HepG2 (cell line): ENCODE data around the gene UTP11. TPM values are rescaled to one million over a fixed set of nuclear protein-coding genes. Genes with fewer than 3 reads are reported as not detected.

Experiments used
- ATAC-seq: fragments of 200-7000 bp; cut with Tn5 transposase; 3 replicates; pipeline ENCODE4 v1.9.1; 2020; ENCODE audit warnings: mild to moderate bottlenecking, moderate library complexity
- BruUV-seq: library from RNA; stranded (reverse); fragments of 400-500 nt; replicated peaks from 2 replicates; lab custom pipeline; 2021; lab: Mats Ljungman, UMichigan
- CTCF ChIA-PET: fragments of 300-600 bp; formaldehyde crosslinking; extraction: SDS; loops from one replicate; lab custom pipeline; 2021; ENCODE audit warnings: low total read pairs, inconsistent platforms, low intra/inter-chr PET ratio; lab: Yijun Ruan, JAX
- POLR2A ChIA-PET: fragments of 350-600 bp; sonication (Branson Sonifier 250); formaldehyde crosslinking; loops from one replicate; lab custom pipeline; 2020; ENCODE audit warnings: antibody characterized with exemption, inconsistent platforms; lab: Yijun Ruan, JAX
- DNase-seq: peaks from one replicate; pipeline ENCODE4 v3.0.0-alpha.2; 2015; ENCODE audit warnings: low spot score
- FAIRE-seq: peaks from 3 replicates; lab custom pipeline; 2011; peaks lifted over from hg19 to GRCh38; lab: Jason Lieb, UNC
- H2AFZ ChIP-seq: one replicate; pipeline ENCODE4 v1.6.1; 2011; ENCODE audit warnings: low read length, inconsistent platforms
- H3K27ac ChIP-seq: fragments of 300-600 bp; 3 replicates; pipeline ENCODE4 v1.8.0; 2011; ENCODE audit warnings: mixed run types, mild to moderate bottlenecking, mixed read lengths, low read length, inconsistent platforms; ENCODE audit not compliant: insufficient read depth; ENCODE audit errors: extremely low read length
- H3K27me3 ChIP-seq, 2 experiments: fragments of 200-600 bp in 1 of 2; 2 replicates in 1 of 2; 3 replicates in 1 of 2; pipeline versions ENCODE4 v1.6.0 to v1.8.0; 2011; ENCODE audit warnings: low read length in 2 of 2, mild to moderate bottlenecking in 2 of 2, moderate library complexity in 2 of 2, inconsistent platforms in 1 of 2; ENCODE audit not compliant: insufficient read depth in 2 of 2, control insufficient read depth in 1 of 2
- H3K36me3 ChIP-seq, 2 experiments: fragments of 200-600 bp in 1 of 2; replicated peaks in 1 of 2; 2 replicates in 1 of 2; 3 replicates in 1 of 2; pipeline versions ENCODE4 v1.5.1 to v1.8.0; 2011; ENCODE audit warnings: low read length in 2 of 2, inconsistent platforms in 1 of 2; ENCODE audit not compliant: insufficient read depth in 2 of 2, control insufficient read depth in 1 of 2
- H3K4me1 ChIP-seq: 2 replicates; pipeline ENCODE4 v1.5.1; 2012; ENCODE audit warnings: low read length, inconsistent platforms; ENCODE audit not compliant: insufficient read depth
- H3K4me2 ChIP-seq: 2 replicates; pipeline ENCODE4 v1.6.0; 2011; ENCODE audit warnings: low read depth, low read length, inconsistent platforms
- H3K4me3 ChIP-seq, 3 experiments: fragments of 200-600 bp in 1 of 3; sonication (generic), shearing (Covaris generic) in 1 of 3; replicated peaks in 1 of 3; 2 replicates each; pipeline ENCODE4 v1.5.1; 2011 to 2016; ENCODE audit warnings: low read length in 3 of 3, inconsistent platforms in 2 of 3, low read depth in 2 of 3, mild to moderate bottlenecking in 2 of 3, control low read depth in 1 of 3, mixed read lengths in 1 of 3; ENCODE audit not compliant: insufficient read depth in 1 of 3
- H3K79me2 ChIP-seq: one replicate; pipeline ENCODE4 v1.6.1; 2011; ENCODE audit warnings: low read length, inconsistent platforms; ENCODE audit not compliant: insufficient read depth
- H3K9ac ChIP-seq: 2 replicates; pipeline ENCODE4 v1.6.0; 2011; ENCODE audit warnings: mild to moderate bottlenecking, low read depth, low read length, inconsistent platforms; ENCODE audit not compliant: insufficient read depth
- H3K9me3 ChIP-seq: 2 replicates; pipeline ENCODE4 v1.5.1; 2012; ENCODE audit warnings: mild to moderate bottlenecking, low read length
- H4K20me1 ChIP-seq: 2 replicates; pipeline ENCODE4 v1.6.0; 2011; ENCODE audit warnings: inconsistent platforms, mild to moderate bottlenecking, low read length, moderate library complexity; ENCODE audit not compliant: insufficient read depth
- CHD2 ChIP-seq: IDR thresholded peaks from 2 replicates; pipeline ENCODE4 v1.6.1; 2011; ENCODE audit warnings: low read depth, low read length, improper control_type of control experiment
- NFKBIZ ChIP-seq: IDR thresholded peaks from 2 replicates; pipeline ENCODE4 v1.6.1; 2018; ENCODE audit warnings: missing genetic modification reagents, missing compliant biosample characterization
- PHF5A ChIP-seq: IDR thresholded peaks from one replicate; pipeline ENCODE4 v1.6.1; 2018; ENCODE audit warnings: low read depth, missing genetic modification reagents; ENCODE audit not compliant: unreplicated experiment
- RARG ChIP-seq: sonication (generic); formaldehyde crosslinking; IDR thresholded peaks from 2 replicates; pipeline ENCODE4 v1.4.0; 2020; ENCODE audit warnings: low read depth, mild to moderate bottlenecking, missing genetic modification reagents
- TARDBP ChIP-seq: sonication (generic); formaldehyde crosslinking; IDR thresholded peaks from 2 replicates; pipeline ENCODE4 v1.8.0; 2022; ENCODE audit warnings: mild to moderate bottlenecking, missing genetic modification reagents
- ZBTB43 ChIP-seq: sonication (generic); formaldehyde crosslinking; conservative IDR thresholded peaks from 2 replicates; pipeline ENCODE4 v1.4.0; 2020; ENCODE audit warnings: missing genetic modification reagents
- ZBTB8A ChIP-seq: sonication (generic); formaldehyde crosslinking; IDR thresholded peaks from 2 replicates; pipeline ENCODE4 v1.4.0; 2020; ENCODE audit warnings: mild to moderate bottlenecking, low read depth, missing genetic modification reagents, borderline replicate concordance
- ZNF20 ChIP-seq: sonication (generic); formaldehyde crosslinking; IDR thresholded peaks from 2 replicates; pipeline ENCODE4 v1.4.0; 2020; ENCODE audit warnings: mild to moderate bottlenecking, moderate library complexity, missing genetic modification reagents
- ZNF703 ChIP-seq: sonication (generic); formaldehyde crosslinking; IDR thresholded peaks from 2 replicates; pipeline ENCODE4 v1.5.1; 2020; ENCODE audit warnings: missing genetic modification reagents, mild to moderate bottlenecking, moderate library complexity, borderline replicate concordance
- WGBS: methylation state at CpG from one replicate; pipeline ENCODE4 v1.1.6; 2017; ENCODE audit warnings: low lambda C conversion rate; 5-methylcytosine and 5-hydroxymethylcytosine counted together
- in situ Hi-C: cut with HindIII; loops from 2 replicates; pipeline ENCODE4 v1.10.0; 2017; ENCODE audit warnings: low pct_unique_long_range_greater_than_20kb; ENCODE audit not compliant: extremely low pct_ligation_motif_present
- intact Hi-C: fragments of 100-400 bp; cut with micrococcal nuclease; formaldehyde crosslinking; loops from one replicate; pipeline ENCODE4 v1.10.0; 2022; ENCODE audit not compliant: unreplicated experiment
- polyA plus RNA-seq, 8 experiments: library from polyadenylated mRNA; depleted of rRNA in 3 of 8; stranded (reverse) in 7 of 8; unstranded in 1 of 8; fragments of >200 nt; fragmentation: Illumina TruSeq in 4 of 8; extraction: Trizol in 4 of 8; gene quantifications; 2 replicates each; pipeline versions ENCODE4 v1.2.1 to v1.2.3, GENCODE V29; 2011 to 2016; ENCODE audit warnings: low read depth in 4 of 8, missing spikeins in 1 of 8, mixed read lengths in 1 of 8; ENCODE audit not compliant: insufficient read depth in 1 of 8
- total RNA-seq, 5 experiments: library from RNA; depleted of rRNA; stranded (reverse); fragments of >200 nt; fragmentation: Illumina TruSeq; extraction: Trizol; gene quantifications; 2 replicates each; pipeline ENCODE4 v1.2.3, GENCODE V29; 2016; ENCODE audit warnings: low read depth in 1 of 5

Gene UTP11
- total and polyA plus RNA-seq, 2 of the 13 experiments (the other 11 are each of a cell fraction or from before 2014, with no cell fraction given), result 13.5 to 44.8 TPM

DNA sequence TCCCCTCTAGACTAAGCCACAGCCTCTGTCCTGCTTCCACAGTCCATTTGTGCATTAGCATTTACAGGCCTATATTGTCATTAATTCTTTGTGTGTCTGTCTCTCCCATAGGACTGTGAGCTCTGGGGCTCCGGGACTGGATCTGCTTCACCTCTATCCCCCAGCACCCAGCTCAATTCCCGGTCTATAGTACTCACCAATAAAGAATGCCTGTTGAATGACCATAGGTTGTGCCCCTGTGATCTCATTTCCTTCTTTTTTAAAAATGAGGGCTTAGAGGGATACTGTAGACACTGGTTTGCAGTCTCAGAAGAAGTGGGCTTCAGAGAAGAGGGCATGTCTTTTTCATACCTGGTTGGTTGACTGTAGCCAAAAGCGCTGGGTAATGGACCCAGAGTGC lies 42.9 kb downstream of the UTP11 start:
- no peak overlapping the region for H2AFZ ChIP-seq
- 34% methylated on average over 3 of the region's 3 CpGs for WGBS
- no peak for TF ChIP-seq CHD2
- TF ChIP-seq ZBTB8A, result no peak
- peaks cover 0 to 7% of the 10 kb centered on the region in 2 experiments; a peak in 2 of 5 replicates for H3K27me3 ChIP-seq
- FAIRE-seq, result no peak
- no TSS peak for BruUV-seq
- POLR2A ChIA-PET, result no interaction called here
- no peaks in the 10 kb centered on the region for H3K36me3 ChIP-seq
- 0 out of 2 replicates have a peak, but pooled peaks cover 10% of the 10 kb centered on the region for H3K4me1 ChIP-seq
- intact Hi-C loops (no loop called here), in situ Hi-C loops (no loop called here)
- H3K4me2 ChIP-seq, result no peak overlapping the region
- H3K4me3 ChIP-seq, result no peak overlapping the region
- no peak for DNase-seq
- no peak overlapping the region for H3K27ac ChIP-seq
- H4K20me1 ChIP-seq, result no peaks in the 10 kb centered on the region
- no peaks in the 10 kb centered on the region for H3K9me3 ChIP-seq
- no peak overlapping the region for H3K9ac ChIP-seq
- no peaks in the 10 kb centered on the region for H3K79me2 ChIP-seq
- CTCF ChIA-PET, result no interaction called here
- no peak for ATAC-seq

DNA sequence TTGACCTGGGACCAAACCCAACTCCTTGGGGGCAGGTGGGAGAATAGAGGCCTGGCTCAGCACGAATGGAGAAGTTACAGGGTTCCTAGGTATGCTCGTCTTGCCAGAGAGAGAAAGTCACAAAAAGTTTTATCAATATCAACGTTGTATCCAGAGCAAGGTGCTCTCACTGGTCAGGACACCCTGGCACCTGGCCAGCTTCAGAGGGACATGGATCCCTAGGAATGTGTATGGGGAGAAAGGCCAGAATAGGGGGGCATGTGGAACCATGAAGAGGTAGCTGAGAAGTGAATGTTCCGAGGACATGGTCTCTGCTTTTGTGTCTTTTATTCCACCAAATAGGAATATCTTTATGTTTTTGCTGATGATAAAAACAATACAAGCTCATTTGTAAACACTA lies 43.4 kb downstream of the UTP11 start:
- WGBS, result 28% methylated on average over 4 of the region's 4 CpGs
- Histone ChIP-seq H3K9ac (no peak overlapping the region), H3K79me2 (no peaks in the 10 kb centered on the region), H3K27ac (no peak overlapping the region), H4K20me1 (no peaks in the 10 kb centered on the region), H3K36me3 (no peaks in the 10 kb centered on the region), H3K4me1 (0 out of 2 replicates have a peak, but pooled peaks cover 8% of the 10 kb centered on the region), H3K9me3 (no peaks in the 10 kb centered on the region)
- TF ChIP-seq NFKBIZ (no peak), ZBTB43 (no peak), ZNF703 (no peak), RARG (CRISPR knock-in tag) (no peak), PHF5A (CRISPR knock-in tag) (no peak), TARDBP (CRISPR knock-in tag) (no peak), ZNF20 (CRISPR knock-in tag) (no peak)
- TF ChIP-seq, all 625 proteins: peak for 0
- no peak overlapping the region for H3K4me2 ChIP-seq
- POLR2A ChIA-PET, result no interaction called here
- no peak for FAIRE-seq
- peaks cover 0 to 6% of the 10 kb centered on the region in 2 experiments; a peak in 2 of 5 replicates for H3K27me3 ChIP-seq
- ATAC-seq, result no peak
- in situ Hi-C loops, result no loop called here
- CTCF ChIA-PET, result no interaction called here
- no peak overlapping the region for H2AFZ ChIP-seq
- BruUV-seq, result no TSS peak
- H3K4me3 ChIP-seq, result no peak overlapping the region
- no peak for DNase-seq
- intact Hi-C loops, result no loop called here
